ENCODE results near the gene KCNJ5. TPM values are rescaled to one million over a fixed set of nuclear protein-coding genes. Genes with fewer than 3 reads are reported as not detected.

KCNJ5 gene
- total and polyA plus RNA-seq, 2 of the 4 experiments (the other 2 are of a cell fraction): 0.07 to 0.18 TPM

GRCh38 chr11:128929468-128929867, 38.3 kb downstream of the KCNJ5 start:
- Histone ChIP-seq H3K18ac (ENCODE audit: low read depth, low read length) (no peak overlapping the region), H4K5ac (ENCODE audit: low read depth, low read length) (no peak overlapping the region), H3K4me1 (ENCODE audit: control insufficient read depth, insufficient read depth, low read length) (peaks cover 3% of the 10 kb centered on the region; the same call in 1 of the 2 replicates), H2BK15ac (ENCODE audit: low read depth, low read length) (no peak overlapping the region), H3K4me3 (ENCODE audit: insufficient read depth, low read depth, low read length) (no peak overlapping the region), H2BK5ac (ENCODE audit: low read depth, low read length, poor library complexity, severe bottlenecking) (no peak overlapping the region), H3K9ac (ENCODE audit: low read depth, low read length) (no peak overlapping the region), H3K27me3 (ENCODE audit: control insufficient read depth, insufficient read depth, low read length) (peaks cover 29% of the 10 kb centered on the region), H3K9me1 (ENCODE audit: insufficient read depth, low read length) (no peaks in the 10 kb centered on the region), H2AFZ (replicated peaks; ENCODE audit: low read length, poor library complexity) (peak overlapping the region; percentile 40), H3K56ac (ENCODE audit: extremely low read depth, insufficient read depth, low read length) (no peak overlapping the region), H4K8ac (ENCODE audit: low read depth in 2 of 2, low read length in 2 of 2) (no peak overlapping the region), H3K79me1 (ENCODE audit: low read depth in 1 of 2, low read length in 2 of 2) (no peaks in the 10 kb centered on the region), H2AK5ac (ENCODE audit: low read depth, low read length) (no peak overlapping the region), H3K4me2 (ENCODE audit: low read depth, low read length) (no peak overlapping the region), H3K4ac (ENCODE audit: low read depth, low read length) (no peak overlapping the region), H3K36me3 (ENCODE audit: control insufficient read depth, insufficient read depth, low read length) (no peaks in the 10 kb centered on the region), H3K14ac (replicated peaks; ENCODE audit: low read depth, low read length) (no peak overlapping the region), H3K23ac (ENCODE audit: low read depth, low read length) (no peak overlapping the region), H3K27ac (ENCODE audit: insufficient read depth, low read length) (no peak overlapping the region), H2BK20ac (ENCODE audit: low read depth, low read length) (no peak overlapping the region), H3K9me3 (ENCODE audit: control insufficient read depth, insufficient read depth, low read length) (no peaks in the 10 kb centered on the region), H2AK9ac (replicated peaks; ENCODE audit: low read depth, low read length, poor library complexity) (no peak overlapping the region), H4K91ac (ENCODE audit: insufficient read depth, low read depth, low read length) (no peak overlapping the region), H2BK120ac (ENCODE audit: low read depth, low read length) (no peak overlapping the region), H4K20me1 (ENCODE audit: insufficient read depth, low read length) (no peaks in the 10 kb centered on the region)
- ATAC-seq (ENCODE audit: low read depth): no peak
- TF ChIP-seq POLR2A (IDR thresholded peaks at IDR 0.05; ENCODE audit: low read depth, low read length): no peak
- TF ChIP-seq SMC3 (IDR thresholded peaks at IDR 0.05; ENCODE audit: low read depth, low read length): no peak
- no peak for TF ChIP-seq MAFK (IDR thresholded peaks at IDR 0.05; ENCODE audit: low read depth, low read length)
- dilution Hi-C loops (cut with HindIII; ENCODE audit: low sequenced_read_pairs, unreplicated experiment) (no loop called here), in situ Hi-C loops (cut with MboI; ENCODE audit: low sequenced_read_pairs) (no loop called here), intact Hi-C loops (cut with micrococcal nuclease) (no loop called here)
- CTCF ChIA-PET: no interaction called here
- POLR2A ChIA-PET (ENCODE audit: unreplicated experiment): no interaction called here
- peak; percentile 18 for DNase-seq
- BruUV-seq (replicated peaks): no TSS peak
- 100% methylated on average over 1 of the region's 5 CpGs; no CpG with 5 or more reads in 1 of the 2 experiments for WGBS, 2 experiments (ENCODE audit: extremely low coverage in 2 of 2, insufficient read length in 1 of 2)
